CD4-positive, alpha-beta T cell (primary cell): ENCODE data around the gene TRPC4AP. TPM values are rescaled to one million over a fixed set of nuclear protein-coding genes. Genes with fewer than 3 reads are reported as not detected.

Experiments
- ATAC-seq: fragments of 200-7000 bp; cut with Tn5 transposase; one replicate; pipeline ENCODE4 v1.10.0; 2022; ENCODE audit warnings: mild to moderate bottlenecking; ENCODE audit not compliant: poor library complexity
- CTCF ChIA-PET: fragments of 350-600 bp; sonication (Branson Sonifier 250); formaldehyde crosslinking; loops from one replicate; lab custom pipeline; 2021; ENCODE audit warnings: antibody characterized with exemption, inconsistent platforms; lab: Charles Lee
- POLR2A ChIA-PET: fragments of 350-600 bp; sonication (Branson Sonifier 250); formaldehyde crosslinking; loops from one replicate; lab custom pipeline; 2021; ENCODE audit warnings: antibody characterized with exemption, inconsistent platforms; lab: Charles Lee
- DNase-seq, 14 experiments: peaks; one replicate each; pipeline ENCODE4 v3.0.0-alpha.2; 2013 to 2020; ENCODE audit warnings: mixed read lengths in 2 of 14
- H3K27ac ChIP-seq, 2 donors: one replicate each; pipeline versions ENCODE4 v1.5.1 to v1.7.0; 2013; ENCODE audit warnings: low read length in 2 of 2, low read depth in 1 of 2, mild to moderate bottlenecking in 1 of 2
- H3K27me3 ChIP-seq, 2 experiments: 1 replicate in 1 of 2; 2 replicates in 1 of 2; pipeline versions ENCODE4 v1.6.1 to v1.7.0; 2013; ENCODE audit warnings: low read length in 2 of 2, control low read depth in 1 of 2, mild to moderate bottlenecking in 1 of 2, moderate library complexity in 1 of 2; ENCODE audit not compliant: insufficient read depth in 2 of 2, control insufficient read depth in 1 of 2
- H3K36me3 ChIP-seq: one replicate; pipeline ENCODE4 v1.6.1; 2013; ENCODE audit warnings: low read length, control low read depth; ENCODE audit not compliant: insufficient read depth
- H3K4me1 ChIP-seq: one replicate; pipeline ENCODE4 v1.6.1; 2013; ENCODE audit warnings: low read length, control low read depth; ENCODE audit not compliant: insufficient read depth
- H3K4me3 ChIP-seq: one replicate; pipeline ENCODE4 v1.5.1; 2013; ENCODE audit warnings: mild to moderate bottlenecking, low read length, moderate library complexity
- H3K9me3 ChIP-seq, 2 experiments: 1 replicate in 1 of 2; 2 replicates in 1 of 2; pipeline versions ENCODE4 v1.6.1 to v1.7.0; 2013; ENCODE audit warnings: low read length in 2 of 2, mild to moderate bottlenecking in 2 of 2, control low read depth in 1 of 2, moderate library complexity in 1 of 2; ENCODE audit not compliant: control insufficient read depth in 1 of 2, insufficient read depth in 1 of 2
- H3K27ac Mint-ChIP-seq: one replicate; pipeline ENCODE4 v1.8.0; 2020; ENCODE audit warnings: mixed read lengths
- H3K27me3 Mint-ChIP-seq: one replicate; pipeline ENCODE4 v1.8.0; 2021; ENCODE audit warnings: mixed read lengths
- H3K36me3 Mint-ChIP-seq: one replicate; pipeline ENCODE4 v1.8.0; 2021; ENCODE audit warnings: low read depth, mixed read lengths
- H3K4me1 Mint-ChIP-seq: one replicate; pipeline ENCODE4 v1.8.0; 2021; ENCODE audit warnings: low read depth, mixed read lengths
- H3K4me3 Mint-ChIP-seq: one replicate; pipeline ENCODE4 v1.8.0; 2020; ENCODE audit warnings: mild to moderate bottlenecking, mixed read lengths
- H3K9me3 Mint-ChIP-seq: one replicate; pipeline ENCODE4 v1.8.0; 2020; ENCODE audit warnings: mixed read lengths
- intact Hi-C, 2 experiments: fragments of 100-400 bp; cut with DNase I in 1 of 2; cut with micrococcal nuclease in 1 of 2; formaldehyde crosslinking; loops; one replicate each; pipeline versions ENCODE4 v1.15.1 to v1.9.0; 2023 to 2025; cut with DNase I, micrococcal nuclease
- total RNA-seq, 174 experiments: library from RNA in 2 of 174; stranded (reverse) in 2 of 174; gene quantifications; one replicate each; pipeline ENCODE4 v1.2.3 and lab custom pipeline; 2021 to 2026
- TF ChIP-seq, protein P1 (sequence below): fragments of 200-600 bp; IDR thresholded peaks from one replicate; pipeline ENCODE4 v1.8.0; 2022; ENCODE audit warnings: antibody characterized with exemption, mild to moderate bottlenecking

TRPC4AP gene
- total RNA-seq, 2 experiments from 2014 or later, result 56.3 to 60.6 TPM

DNA sequence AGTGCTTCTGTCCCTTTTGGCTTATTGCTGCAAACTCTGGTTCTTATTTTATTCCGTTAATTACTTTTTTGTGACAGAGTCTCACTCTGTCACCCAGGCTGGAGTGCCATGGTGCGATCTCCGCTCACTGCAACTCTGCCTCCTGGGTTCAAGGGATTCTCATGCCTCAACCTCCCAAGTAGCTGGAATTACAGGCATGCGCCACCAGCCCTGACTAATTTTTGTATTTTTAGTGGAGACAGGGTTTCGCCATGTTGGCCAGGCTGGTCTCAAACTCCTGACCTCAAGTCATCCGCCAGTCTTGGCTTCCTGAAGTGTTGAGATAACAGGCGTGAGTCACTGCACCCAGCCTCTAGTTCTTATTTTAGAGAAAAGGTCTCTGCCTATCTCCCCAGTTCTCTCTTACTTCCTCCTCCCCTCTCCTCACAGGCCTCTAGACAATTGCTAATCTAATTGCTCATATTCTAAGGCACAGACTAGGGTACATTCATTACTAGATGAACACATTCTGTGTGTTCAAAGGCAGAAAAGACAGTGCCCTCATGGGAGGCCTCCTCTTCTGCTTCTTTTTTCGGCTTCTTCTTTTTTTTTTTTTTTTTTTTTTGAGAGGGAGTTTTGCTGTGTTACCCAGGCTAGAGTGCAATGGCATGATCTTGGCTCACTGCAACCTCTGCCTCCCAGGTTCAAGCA lies 27.6 kb upstream of the TRPC4AP start:
- Histone ChIP-seq H3K36me3 (peaks cover 88% of the 10 kb centered on the region), H3K9me3 (no peaks in the 10 kb centered on the region), H3K27ac (no peak overlapping the region), H3K4me3 (no peak overlapping the region), H3K4me1 (no peaks in the 10 kb centered on the region), H3K27me3 (no peaks in the 10 kb centered on the region)
- POLR2A ChIA-PET, result no interaction called here
- DNase-seq (peak in 1 of 14 experiments; percentile 24), ATAC-seq (no peak)
- Mint-ChIP-seq H3K27me3 (no peaks in the 10 kb centered on the region), H3K4me1 (no peaks in the 10 kb centered on the region), H3K4me3 (no peak overlapping the region), H3K9me3 (no peaks in the 10 kb centered on the region), H3K27ac (no peak overlapping the region), H3K36me3 (peaks cover 97% of the 10 kb centered on the region)
- CTCF ChIA-PET, result interaction anchor here (1.1 kb wide), 1 partner anchor 12 kb away, joined by 3 read pairs; no protein-coding TSS in a partner anchor
- TF ChIP-seq, protein P1, sequence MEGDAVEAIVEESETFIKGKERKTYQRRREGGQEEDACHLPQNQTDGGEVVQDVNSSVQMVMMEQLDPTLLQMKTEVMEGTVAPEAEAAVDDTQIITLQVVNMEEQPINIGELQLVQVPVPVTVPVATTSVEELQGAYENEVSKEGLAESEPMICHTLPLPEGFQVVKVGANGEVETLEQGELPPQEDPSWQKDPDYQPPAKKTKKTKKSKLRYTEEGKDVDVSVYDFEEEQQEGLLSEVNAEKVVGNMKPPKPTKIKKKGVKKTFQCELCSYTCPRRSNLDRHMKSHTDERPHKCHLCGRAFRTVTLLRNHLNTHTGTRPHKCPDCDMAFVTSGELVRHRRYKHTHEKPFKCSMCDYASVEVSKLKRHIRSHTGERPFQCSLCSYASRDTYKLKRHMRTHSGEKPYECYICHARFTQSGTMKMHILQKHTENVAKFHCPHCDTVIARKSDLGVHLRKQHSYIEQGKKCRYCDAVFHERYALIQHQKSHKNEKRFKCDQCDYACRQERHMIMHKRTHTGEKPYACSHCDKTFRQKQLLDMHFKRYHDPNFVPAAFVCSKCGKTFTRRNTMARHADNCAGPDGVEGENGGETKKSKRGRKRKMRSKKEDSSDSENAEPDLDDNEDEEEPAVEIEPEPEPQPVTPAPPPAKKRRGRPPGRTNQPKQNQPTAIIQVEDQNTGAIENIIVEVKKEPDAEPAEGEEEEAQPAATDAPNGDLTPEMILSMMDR, result no peak
- intact Hi-C loops, result no loop called here

DNA sequence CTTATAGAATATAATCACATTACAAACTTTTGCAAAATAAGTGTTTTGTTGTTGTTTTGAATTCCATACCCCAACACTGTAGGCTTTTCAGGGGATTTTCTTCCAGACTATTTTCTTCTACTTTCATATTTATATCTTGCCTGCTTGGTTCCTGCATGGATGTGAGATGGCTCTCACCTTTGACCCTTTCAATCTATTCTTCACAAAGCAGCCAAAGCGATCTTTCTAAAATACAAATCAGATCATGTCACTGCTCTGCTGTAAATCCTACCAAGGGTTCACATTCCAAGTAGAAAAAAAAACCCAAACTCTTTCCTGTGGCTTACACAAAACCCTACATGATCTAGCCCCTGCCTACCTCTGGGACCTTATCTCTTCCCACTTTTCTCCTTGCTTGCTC lies 25.0 kb upstream of the TRPC4AP start:
- Histone ChIP-seq H3K4me3 (no peak overlapping the region), H3K36me3 (peaks cover 67% of the 10 kb centered on the region), H3K27ac (no peak overlapping the region), H3K4me1 (no peaks in the 10 kb centered on the region), H3K27me3 (no peaks in the 10 kb centered on the region), H3K9me3 (no peaks in the 10 kb centered on the region)
- intact Hi-C loops, result no loop called here
- Mint-ChIP-seq H3K4me1 (no peaks in the 10 kb centered on the region), H3K36me3 (peaks cover 92% of the 10 kb centered on the region), H3K27ac (no peak overlapping the region), H3K9me3 (no peaks in the 10 kb centered on the region), H3K4me3 (no peak overlapping the region), H3K27me3 (no peaks in the 10 kb centered on the region)
- ATAC-seq, result no peak
- ChIA-PET POLR2A (no interaction called here), CTCF (interaction anchor here (1.4 kb wide), 1 partner anchor 21 kb away, joined by 5 read pairs; no protein-coding TSS in a partner anchor)
- no peak for DNase-seq
- TF ChIP-seq, protein P1, result no peak

DNA sequence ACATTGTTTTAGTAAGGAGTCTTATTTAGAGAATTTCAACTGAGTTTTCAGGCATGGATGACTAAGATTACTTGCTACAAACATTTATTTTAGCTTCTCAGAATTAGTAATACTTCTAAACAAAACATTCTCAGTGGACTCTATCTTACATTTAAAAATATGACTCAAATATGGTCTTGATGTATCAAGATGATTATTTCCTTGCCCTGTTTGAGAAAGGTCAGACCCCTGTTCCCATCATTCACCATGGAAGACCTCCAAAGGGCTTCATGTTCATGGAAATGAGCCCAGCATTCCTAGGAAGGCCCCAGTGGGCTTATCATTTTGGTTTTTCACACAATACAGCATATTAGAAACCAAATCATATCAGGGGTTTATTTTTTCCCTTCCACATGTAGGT lies 24.6 kb upstream of the TRPC4AP start:
- no peaks in the 10 kb centered on the region for H3K9me3 Mint-ChIP-seq
- no peak overlapping the region for H3K4me3 Mint-ChIP-seq
- Histone ChIP-seq H3K4me3 (no peak overlapping the region), H3K27ac (no peak overlapping the region), H3K9me3 (no peaks in the 10 kb centered on the region), H3K36me3 (peaks cover 64% of the 10 kb centered on the region), H3K27me3 (no peaks in the 10 kb centered on the region), H3K4me1 (no peaks in the 10 kb centered on the region)
- TF ChIP-seq, protein P1, result no peak
- peaks cover 91% of the 10 kb centered on the region for H3K36me3 Mint-ChIP-seq
- no peaks in the 10 kb centered on the region for H3K27me3 Mint-ChIP-seq
- ChIA-PET POLR2A (no interaction called here), CTCF (no interaction called here)
- intact Hi-C loops, result no loop called here
- H3K27ac Mint-ChIP-seq, result no peak overlapping the region
- DNase-seq, result no peak
- no peak for ATAC-seq
- no peaks in the 10 kb centered on the region for H3K4me1 Mint-ChIP-seq
